DMS79 (cell line): ENCODE data around the gene HDGFL2.

Experiments
- DNase-seq: peaks from one replicate; lab custom pipeline; 2025; lab: John Stamatoyannopoulos, UW

The HDGFL2 gene

DNA sequence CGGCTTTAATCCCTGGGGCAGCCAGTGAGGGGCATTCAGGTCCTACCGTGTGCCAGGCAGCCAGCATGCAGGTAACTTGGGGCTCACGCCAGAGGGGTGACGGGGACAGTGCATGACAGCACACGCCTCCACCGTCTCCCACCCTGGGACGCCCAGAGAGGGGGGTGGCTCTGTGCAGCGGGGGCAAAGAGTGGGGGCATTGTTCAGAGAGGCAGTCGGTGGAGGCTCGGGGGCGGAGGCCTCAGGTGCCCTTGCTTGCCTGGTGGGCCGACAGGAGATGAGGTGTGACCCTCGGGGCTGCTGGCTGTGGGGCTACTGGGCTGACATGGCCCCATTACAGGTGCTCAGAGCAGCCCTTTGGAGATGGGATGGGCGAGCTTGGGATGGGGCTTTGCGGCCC, 27.8 kb downstream of the HDGFL2 start:
- DNase-seq = no peak

DNA sequence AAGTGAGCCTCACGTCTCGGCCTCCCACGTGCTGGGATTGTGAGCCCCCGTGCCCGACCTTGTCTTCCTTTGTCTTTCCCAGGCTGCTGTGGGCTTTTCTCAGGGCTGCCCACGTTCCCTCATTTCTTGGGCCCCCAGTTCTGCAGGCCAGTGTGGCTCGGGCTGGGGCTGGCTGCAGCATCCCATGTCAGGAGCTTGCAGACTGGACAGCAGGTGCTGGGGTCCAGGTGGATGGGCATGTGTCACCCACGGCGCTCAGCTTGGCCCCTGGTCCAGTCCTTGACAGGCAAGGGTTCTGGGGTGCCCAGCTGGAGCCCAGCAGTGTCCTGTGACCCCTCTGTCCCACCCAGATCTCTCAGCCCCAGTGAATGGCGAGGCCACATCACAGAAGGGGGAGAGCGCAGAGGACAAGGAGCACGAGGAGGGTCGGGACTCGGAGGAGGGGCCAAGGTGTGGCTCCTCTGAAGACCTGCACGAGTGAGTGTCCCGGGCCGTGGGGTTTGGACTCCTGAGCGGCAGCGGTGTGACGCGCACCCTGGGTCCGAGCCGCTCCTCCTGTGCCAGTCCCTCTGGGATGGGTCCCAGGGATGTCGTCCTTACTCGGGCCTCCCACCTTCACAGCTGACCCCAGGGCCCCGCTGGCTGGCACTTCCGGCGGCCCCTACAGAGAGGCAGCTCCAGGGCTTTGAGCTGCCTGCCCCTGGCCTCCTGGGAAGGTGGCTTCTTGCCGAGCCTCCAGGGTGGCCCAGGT, 28.9 kb downstream of the HDGFL2 start:
- no peak for DNase-seq

DNA sequence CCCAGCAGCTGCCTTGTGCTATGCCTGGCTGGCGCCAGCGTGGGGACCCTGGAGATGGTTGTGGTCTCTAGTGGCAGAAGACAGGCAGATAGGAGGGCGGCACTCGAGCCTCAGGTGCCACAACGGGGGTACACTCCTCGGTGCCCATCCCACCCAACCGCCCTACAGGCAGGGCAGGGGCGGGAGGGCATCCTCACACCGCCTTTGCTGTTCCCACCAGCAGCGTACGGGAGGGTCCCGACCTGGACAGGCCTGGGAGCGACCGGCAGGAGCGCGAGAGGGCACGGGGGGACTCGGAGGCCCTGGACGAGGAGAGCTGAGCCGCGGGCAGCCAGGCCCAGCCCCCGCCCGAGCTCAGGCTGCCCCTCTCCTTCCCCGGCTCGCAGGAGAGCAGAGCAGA, 29.6 kb downstream of the HDGFL2 start:
- DNase-seq = no peak

DNA sequence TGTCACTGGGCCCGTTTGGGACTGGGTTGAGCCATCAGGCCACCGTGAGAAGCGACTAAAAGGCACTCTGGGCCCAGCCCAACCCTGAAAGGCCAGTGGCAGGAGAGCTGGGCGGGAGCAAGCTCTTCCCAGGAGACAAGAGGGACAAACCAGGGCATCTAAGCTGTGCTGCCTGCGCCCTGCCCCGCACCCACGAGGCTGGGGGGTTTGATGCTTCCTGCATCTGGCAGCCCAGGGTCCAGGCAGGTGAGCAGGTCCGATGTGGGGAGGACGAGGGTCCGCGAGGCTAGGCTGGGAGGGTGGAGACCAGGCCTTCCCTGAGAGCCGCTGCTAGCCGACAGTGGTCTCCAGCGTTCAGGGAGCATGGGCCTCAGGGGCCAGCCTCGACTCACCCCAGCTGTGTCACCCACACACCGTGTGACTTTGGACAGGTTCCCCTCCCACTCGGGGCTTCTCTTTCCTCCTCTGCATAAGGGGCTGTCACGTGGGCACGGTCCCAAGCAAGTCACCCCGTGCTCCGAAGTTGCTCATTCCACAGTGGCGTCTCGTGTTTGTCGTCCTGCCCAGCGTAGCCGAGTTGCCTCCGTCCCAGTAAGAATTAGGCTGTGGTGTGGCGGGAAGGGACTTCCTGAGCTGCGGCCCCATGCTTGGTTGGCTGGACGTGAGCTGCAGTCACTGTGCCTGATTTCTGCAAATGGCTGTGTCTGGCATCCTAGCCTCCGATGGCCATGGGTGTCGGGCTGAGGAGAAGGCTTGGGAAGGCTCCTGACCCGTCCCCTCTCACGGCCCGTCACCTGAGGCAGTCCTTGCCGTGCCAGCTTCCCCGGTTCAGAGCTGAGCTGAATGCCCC, 30.4 kb downstream of the HDGFL2 start:
- DNase-seq = no peak

DNA sequence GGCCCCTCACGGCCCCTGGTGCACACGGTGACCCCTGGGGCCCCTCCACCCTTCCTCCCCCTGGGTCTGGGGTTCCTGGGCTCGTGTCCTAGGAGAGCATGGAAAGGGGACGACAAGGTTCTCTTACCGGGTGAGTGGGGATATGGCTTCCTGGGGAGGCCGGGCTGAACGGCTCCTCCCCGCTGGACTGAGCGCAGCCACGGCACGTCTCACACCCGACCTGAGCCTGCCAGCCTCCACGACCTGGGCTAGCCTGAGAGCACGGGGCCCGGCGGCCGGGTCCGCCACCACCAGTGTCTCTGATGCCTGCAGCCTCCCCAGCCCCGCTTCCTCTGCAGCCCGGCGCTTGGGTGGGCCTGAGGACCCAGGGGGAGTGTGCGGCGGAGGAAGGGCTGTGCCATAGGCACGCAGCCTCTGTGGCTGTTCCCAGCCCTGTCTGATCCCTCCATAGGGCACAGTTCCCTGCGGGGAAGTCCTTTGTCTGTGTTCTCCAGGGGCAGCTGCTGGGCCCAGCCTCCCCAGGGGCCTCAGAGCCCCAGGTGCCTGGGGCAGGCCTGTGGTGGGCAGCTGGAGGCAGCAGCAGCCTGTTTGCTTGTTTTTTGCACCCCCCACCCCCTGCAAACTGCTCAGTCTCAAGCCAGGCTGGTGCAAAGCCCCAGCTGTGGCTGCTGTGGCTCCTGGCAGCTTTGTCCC, 31.2 kb downstream of the HDGFL2 start:
- no peak for DNase-seq

DNA sequence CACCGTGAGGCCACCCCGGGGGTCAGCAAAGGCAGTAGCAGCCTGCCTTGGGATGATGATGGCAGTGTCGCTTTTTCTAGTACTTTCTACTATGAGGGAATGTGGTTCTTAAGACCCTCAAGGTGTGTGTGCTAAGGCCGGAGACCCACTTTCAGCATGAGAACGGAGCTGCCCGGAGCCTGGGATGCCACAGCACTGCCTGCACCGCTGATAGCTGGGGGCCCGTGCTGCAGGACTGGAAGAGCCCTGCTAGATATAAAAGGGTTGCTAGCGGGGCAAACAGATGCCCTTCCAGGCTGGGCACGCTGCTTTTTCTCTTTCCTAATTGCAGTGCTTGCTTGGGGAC, 31.7 kb downstream of the HDGFL2 start:
- no peak for DNase-seq

DNA sequence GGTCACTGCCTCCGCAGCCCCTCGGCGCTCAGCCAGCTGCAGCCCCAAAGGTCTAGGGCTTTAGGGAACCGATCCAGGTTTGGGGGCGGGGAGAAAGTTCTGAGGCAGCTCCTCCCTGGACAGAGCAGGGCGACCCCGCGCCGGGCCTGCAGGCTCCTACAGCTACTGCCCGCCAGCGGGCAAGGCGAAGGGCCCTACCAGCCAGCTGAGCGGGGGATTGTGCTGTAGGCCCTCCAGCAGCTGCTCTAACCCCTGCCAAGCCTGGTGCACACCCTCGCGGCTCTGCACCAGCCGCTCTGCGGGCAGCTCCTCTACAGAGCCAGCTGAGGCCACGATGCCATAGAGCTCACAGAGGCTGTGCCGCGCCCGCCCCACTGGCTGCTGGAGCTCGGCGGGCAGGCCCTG, 32.2 kb downstream of the HDGFL2 start:
- no peak for DNase-seq

DNA sequence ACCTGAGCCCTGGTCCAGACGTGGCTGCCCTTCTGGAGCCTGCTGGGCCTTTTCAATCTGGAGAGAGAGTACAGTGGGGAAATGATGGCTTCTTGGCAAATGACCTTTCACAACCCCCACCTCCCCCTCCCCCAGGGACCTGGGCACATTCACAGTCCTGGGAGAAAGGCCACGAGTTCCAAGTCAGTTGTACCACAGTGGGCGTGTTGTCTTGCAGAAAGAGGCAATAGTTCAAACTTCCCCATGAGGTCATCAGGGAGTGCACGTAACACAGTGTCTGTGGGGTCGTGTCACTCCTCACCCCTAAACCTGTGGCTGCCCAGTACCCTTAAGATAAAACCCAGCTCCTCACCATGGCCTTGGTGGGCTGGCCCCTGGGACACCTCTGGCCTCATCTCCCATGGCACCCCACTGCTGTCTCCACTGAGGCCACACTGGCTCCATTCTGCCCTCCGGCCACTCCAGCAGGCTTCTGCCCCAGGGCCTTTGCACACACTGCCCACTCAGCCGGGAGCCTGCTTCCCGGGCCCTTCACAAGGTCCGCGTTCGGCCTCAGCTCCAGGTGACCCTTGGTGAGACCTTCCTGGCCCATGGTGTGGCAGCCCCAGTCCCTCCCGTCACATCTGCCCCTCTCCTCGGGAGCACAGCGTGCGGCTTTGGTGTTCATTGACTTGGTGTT, 32.9 kb downstream of the HDGFL2 start:
- DNase-seq = no peak

DNA sequence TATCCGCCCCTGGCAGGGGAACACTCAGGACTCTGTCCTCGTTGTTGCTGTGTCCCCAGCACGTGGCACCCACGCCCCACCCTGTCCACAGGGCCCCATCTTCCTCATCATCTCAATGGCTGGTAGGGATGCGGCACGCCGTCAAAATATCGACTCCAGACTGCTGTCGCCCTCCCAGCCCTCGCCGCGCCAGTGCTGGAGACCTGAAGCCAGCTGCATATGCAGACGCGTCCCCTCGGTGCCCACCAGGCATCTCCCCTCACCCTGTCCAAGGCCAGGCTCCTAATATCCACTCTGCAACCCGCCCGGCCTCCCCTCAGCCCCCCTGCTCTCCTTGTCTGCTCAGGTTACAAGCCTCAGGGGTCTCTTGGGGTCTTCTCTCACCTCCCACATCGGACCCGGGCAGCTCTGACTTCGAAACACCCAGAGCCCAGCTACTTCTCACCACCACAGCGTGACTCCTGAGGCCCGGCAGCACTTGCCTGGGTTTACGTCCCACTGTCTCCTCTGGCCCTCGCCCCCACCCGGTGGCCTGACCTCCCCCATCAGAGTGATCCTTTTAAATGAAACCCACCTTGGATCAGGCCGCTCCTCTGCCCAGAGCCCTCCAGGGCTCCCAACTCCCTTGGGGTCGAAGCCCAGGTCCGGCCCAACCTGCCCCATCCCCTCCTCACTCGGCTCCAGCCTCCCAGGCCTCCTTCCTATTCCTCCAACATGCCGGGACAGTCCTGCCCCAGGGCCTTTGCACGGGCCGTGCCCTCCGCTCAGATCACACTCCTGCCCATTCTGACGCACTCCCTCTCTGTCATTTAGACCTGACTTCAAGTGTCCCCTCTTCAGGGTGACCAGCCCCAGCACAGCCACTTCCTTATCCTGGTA, 33.7 kb downstream of the HDGFL2 start:
- DNase-seq = no peak

DNA sequence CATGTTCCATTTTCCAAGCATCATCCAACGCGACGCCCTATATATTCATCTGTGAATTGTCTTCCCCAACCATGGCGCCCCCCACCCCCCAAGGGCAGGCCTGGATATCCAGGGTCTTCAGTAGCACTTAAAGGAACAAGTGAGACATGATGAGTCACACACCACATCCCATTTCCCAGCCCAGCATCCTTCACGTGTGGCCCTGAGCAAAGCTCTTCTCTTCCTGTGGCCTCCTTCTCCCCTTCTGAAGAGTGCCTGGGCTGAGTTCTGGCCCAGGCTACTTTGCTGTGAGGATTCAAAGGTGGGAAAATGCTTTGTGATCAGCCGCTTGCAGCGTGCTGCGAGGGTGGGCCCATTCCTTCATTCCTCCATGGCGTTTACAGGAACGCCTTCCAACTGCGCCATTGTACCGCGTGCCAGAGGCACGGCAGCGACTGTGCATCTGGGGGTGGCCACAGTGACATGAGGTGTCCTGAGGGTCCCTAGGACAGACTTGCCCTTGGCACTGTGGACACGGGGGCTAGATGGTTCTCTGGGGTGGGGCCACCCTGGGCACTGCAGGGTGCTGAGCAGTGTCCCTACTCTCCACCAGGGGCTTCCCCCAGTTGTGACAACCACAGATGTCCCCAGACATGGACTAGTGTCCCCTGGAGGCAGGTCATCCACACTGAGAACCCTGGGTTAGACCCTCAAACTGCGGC, 34.5 kb downstream of the HDGFL2 start:
- DNase-seq = no peak

DNA sequence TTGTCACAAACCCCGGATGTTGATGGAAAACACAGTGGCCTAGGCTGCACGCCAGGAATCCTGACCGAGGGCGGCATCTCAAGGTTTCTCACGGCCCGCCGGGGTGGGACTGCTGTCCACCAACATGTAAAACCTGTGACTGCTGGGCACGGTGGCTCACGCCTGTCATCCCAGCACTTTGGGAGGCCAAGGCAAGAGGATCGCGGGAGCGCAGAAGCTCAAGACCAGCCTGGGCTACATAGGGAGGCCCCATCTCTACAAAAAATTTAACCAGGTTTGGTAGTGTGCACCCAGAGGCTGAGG, 35.0 kb downstream of the HDGFL2 start:
- DNase-seq = no peak

DNA sequence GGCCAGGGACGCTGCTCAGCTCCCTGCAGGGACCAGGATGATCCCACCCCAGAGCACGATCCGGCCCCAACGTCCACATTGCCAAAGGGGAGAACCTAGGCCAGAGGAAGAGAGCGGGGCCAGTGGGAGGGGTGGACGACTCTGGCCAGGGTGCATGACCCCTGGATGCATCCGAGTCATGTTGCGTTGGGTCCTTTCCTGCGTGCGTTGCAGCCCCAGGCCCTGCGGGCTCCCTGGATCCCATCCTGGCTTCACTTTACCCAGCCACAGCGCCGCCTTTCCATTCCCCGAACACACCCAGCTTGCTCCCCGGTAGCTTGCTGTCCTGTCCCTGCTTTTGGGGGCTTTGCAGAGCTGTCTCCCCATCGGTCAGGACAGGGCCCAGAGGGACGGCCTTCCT, 35.7 kb downstream of the HDGFL2 start:
- DNase-seq = no peak

DNA sequence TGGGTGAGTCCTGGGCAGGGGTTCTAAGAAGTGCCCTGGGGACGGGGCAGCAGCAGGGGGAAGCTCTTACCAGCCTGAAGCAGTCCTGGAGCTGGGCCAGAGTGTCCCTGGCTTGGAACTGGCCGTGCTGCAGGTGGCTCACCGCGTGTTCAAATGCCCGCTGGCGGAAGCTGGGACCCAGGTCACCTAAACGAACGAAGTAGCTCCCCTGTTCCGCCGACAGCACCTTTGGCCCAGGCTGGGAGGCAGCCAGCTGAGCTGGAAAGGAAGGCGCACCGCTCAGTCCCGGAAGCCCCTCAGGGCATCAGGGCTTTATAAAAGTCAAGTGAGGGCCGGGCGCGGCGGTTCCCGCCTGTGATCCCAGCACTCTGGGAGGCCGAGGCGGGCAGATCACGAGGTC, 36.6 kb downstream of the HDGFL2 start:
- no peak for DNase-seq

DNA sequence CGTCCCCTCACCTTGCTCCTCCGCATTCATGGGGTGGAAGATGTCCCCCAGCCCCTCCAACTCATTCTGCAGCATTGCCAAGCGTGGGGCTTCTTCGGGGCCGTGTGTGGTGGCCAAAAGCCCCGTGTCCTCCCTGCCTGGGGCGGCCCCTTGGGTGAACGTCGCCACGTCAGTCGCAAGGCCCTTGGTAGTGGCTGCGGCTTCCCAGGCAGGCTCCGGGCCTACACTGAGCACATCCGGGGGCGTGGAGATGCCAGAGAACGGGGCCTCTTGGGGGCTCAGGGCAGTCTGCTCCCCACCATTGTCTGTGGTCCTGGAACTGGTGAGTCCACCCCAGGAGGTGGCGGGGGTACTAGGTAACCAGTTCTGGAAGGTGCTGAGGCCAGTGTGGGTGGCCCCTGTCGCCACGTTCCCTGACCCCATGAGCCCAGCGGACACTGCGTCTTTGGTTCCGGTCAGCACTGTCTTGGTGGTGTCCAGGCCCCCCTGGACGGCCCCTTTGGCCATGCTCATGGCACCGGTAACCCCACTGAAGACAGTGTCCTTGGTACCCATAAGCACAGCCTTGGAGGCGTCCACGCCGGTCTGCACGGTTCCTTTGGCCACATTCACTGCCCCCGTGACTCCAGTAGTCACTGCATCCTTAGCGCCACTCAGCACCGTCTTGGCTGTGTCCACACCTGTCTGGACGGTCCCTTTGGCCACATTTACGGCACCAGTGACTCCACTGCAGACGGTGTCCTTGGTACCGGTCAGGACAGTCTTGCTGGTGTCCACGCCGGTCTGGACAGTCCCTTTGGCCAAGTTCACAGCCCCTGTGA, 38.5 kb downstream of the HDGFL2 start:
- no peak for DNase-seq

DNA sequence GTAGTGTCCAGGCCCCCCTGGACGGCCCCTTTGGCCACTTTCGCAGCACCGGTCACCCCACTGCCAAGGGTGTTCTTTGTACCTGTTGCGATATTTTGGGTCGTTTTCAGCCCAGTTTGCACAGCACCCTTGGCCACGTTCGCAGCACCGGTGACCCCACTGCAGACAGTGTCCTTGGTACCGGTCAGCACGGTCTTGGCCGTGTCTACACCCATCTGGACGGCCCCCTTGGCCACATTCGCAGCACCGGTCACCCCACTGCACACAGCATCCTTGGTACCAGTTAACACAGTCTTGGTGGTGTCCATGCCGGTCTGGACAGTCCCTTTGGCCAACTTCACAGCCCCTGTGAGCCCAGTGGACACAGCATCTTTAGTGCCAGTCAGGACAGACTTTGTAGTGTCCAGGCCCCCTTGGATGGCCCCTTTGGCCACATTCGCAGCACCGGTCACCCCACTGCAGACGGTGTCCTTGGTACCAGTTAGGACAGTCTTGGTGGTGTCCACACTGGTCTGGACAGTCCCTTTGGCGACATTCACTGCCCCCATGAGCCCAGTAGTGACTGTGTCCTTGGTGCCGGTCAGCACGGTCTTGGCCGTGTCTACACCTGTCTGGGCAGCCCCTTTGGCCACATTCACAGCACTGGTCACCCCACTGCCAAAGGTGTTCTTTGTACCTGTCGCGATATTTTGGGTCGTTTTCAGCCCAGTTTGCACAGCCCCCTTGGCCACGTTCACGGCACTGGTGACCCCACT, 39.4 kb downstream of the HDGFL2 start:
- DNase-seq = no peak

DNA sequence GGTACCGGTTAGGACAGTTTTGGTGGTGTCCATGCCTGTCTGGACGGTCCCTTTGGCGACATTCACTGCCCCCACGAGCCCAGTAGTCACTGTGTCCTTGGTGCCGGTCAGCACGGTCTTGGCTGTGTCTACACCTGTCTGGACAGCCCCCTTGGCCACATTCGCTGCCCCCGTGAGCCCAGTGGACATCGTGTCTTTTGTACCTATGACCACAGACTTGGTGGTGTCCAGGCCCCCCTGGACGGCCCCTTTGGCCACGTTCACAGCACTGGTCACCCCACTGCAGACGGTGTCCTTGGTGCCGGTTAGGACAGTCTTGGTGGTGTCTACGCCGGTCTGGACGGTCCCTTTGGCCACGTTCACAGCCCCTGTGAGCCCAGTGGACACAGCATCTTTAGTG, 40.0 kb downstream of the HDGFL2 start:
- no peak for DNase-seq

DNA sequence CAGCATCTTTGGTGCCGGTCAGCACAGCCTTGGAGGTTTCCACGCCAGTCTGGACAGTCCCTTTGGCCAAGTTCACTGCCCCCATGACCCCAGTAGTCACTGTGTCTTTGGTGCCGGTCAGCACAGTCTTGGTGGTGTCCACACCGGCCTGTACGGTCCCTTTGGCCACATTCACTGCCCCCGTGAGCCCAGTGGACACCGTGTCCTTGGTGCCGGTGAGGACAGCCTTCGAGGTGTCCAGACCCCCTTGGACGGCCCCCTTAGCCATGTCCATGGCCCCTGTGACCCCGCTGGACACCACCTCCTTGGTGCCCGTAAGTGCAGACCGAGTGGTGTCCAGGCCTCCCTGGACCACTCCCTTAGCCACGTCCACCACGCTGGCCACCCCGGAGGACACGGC, 41.2 kb downstream of the HDGFL2 start:
- DNase-seq = no peak

DNA sequence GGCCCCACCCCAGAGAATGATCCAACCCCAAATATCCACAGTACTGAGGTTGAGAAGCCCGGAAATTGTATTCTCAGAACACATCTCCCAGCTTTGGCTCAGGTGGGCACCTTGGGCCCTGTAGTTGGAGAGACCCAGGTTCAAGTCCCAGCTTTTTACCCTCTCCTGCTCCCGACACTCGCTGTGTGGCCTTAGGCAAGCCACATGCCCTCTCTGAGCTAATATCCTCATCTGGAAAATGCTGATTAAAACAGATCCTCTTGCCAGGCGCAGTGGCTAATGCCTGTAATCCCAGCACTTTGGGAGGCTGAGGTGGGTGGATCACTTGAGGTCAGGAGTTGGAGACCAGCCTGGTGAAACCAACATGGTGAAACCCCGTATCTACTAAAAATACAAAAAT, 43.6 kb downstream of the HDGFL2 start:
- no peak for DNase-seq

DNA sequence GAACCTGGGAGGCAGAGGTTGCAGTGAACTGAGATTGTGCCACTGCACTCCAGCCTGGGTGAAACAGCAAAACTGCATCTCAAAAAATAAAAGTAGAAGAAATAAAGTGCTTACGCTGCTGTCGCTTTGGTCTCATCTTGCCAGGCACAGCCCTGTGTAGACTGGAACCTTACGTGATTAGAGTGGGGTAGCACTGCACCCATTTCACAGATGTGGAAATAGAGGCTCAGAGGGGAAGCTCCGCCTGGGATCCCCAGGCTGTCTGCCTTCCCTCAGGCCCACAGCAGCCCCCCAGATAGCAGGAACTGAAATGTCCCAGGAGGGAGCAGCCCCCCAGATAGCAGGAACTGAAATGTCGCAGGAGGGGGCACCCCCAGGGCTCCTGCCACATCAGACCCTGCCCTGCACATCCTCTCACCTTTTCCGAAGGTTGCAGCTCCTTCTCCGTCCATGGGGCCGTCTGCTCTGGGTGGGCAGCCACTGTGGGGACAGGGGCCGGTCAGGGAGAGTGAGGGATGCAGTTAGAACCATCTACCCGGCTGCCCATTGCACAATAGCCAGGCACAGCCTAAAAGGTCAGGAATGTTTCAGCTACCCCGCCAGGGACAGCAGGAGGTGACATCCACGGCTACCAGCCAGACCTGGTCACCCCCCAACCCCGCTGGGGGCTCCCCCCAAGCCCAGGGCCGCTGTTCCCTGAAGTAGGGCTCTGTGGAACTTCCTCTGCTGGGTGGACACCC, 44.3 kb downstream of the HDGFL2 start:
- no peak for DNase-seq
